Measurements from ENCODE around the gene LETM1. TPM values are rescaled to one million over a fixed set of nuclear protein-coding genes. Genes with fewer than 3 reads are reported as not detected.

The LETM1 gene
- total and polyA plus RNA-seq, 12 donors = 20.7 to 117 (median 37.9) TPM

DNA sequence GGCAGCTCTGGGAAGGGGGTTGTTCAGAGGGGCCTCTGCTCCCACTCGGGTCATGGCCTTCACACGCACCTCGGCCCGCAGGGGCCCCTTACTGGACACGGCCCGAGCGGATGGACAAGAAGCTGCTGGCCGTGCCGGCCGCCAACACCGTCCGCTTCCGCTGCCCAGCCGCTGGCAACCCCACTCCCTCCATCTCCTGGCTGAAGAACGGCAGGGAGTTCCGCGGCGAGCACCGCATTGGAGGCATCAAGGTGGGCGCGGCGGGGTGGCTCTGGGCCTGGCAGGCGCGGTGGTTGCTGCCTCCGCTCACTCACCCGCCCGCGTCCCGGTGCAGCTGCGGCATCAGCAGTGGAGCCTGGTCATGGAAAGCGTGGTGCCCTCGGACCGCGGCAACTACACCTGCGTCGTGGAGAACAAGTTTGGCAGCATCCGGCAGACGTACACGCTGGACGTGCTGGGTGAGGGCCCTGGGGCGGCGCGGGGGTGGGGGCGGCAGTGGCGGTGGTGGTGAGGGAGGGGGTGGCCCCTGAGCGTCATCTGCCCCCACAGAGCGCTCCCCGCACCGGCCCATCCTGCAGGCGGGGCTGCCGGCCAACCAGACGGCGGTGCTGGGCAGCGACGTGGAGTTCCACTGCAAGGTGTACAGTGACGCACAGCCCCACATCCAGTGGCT, 54.5 kb downstream of the LETM1 start:
- peaks cover 9% of the 10 kb centered on the region for H3K27me3 ChIP-seq
- H3K4me1 ChIP-seq (replicated peaks in 1 of 2) = no peaks in the 10 kb centered on the region
- intact Hi-C loops (cut with DNase I) = loop anchor here in 1 of 2 donors (10.0 kb wide), 1 partner anchor 407 kb away; no protein-coding TSS in a partner anchor
- H3K9me3 ChIP-seq (replicated peaks in 1 of 3) = no peaks in the 10 kb centered on the region
- no peaks in the 10 kb centered on the region for H3K36me3 ChIP-seq (replicated peaks in 1 of 2)
- DNase-seq = no peak
- TF ChIP-seq POLR2A (IDR thresholded peaks at IDR 0.05) = no peak
- TF ChIP-seq, protein P1, sequence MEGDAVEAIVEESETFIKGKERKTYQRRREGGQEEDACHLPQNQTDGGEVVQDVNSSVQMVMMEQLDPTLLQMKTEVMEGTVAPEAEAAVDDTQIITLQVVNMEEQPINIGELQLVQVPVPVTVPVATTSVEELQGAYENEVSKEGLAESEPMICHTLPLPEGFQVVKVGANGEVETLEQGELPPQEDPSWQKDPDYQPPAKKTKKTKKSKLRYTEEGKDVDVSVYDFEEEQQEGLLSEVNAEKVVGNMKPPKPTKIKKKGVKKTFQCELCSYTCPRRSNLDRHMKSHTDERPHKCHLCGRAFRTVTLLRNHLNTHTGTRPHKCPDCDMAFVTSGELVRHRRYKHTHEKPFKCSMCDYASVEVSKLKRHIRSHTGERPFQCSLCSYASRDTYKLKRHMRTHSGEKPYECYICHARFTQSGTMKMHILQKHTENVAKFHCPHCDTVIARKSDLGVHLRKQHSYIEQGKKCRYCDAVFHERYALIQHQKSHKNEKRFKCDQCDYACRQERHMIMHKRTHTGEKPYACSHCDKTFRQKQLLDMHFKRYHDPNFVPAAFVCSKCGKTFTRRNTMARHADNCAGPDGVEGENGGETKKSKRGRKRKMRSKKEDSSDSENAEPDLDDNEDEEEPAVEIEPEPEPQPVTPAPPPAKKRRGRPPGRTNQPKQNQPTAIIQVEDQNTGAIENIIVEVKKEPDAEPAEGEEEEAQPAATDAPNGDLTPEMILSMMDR (IDR thresholded peaks at IDR 0.05) = no peak
- WGBS, 4 donors = 92 to 98% (median 94%) methylated on average over 15 to 56 of the region's 56 CpGs
- no peak overlapping the region for H3K27ac ChIP-seq
- H3K4me3 ChIP-seq = no peak overlapping the region

- TF ChIP-seq, protein P1 (IDR thresholded peaks at IDR 0.05) = no peak
- TF ChIP-seq POLR2A (IDR thresholded peaks at IDR 0.05) = no peak
- intact Hi-C loops (cut with DNase I) = loop anchor here in 1 of 2 donors (10.0 kb wide), 1 partner anchor 406 kb away; no protein-coding TSS in a partner anchor
- peaks cover 13% of the 10 kb centered on the region for H3K27me3 ChIP-seq
These were observed 55.2 kb downstream of the LETM1 start for GRCh38 chr4:1800805-1801204.

DNA sequence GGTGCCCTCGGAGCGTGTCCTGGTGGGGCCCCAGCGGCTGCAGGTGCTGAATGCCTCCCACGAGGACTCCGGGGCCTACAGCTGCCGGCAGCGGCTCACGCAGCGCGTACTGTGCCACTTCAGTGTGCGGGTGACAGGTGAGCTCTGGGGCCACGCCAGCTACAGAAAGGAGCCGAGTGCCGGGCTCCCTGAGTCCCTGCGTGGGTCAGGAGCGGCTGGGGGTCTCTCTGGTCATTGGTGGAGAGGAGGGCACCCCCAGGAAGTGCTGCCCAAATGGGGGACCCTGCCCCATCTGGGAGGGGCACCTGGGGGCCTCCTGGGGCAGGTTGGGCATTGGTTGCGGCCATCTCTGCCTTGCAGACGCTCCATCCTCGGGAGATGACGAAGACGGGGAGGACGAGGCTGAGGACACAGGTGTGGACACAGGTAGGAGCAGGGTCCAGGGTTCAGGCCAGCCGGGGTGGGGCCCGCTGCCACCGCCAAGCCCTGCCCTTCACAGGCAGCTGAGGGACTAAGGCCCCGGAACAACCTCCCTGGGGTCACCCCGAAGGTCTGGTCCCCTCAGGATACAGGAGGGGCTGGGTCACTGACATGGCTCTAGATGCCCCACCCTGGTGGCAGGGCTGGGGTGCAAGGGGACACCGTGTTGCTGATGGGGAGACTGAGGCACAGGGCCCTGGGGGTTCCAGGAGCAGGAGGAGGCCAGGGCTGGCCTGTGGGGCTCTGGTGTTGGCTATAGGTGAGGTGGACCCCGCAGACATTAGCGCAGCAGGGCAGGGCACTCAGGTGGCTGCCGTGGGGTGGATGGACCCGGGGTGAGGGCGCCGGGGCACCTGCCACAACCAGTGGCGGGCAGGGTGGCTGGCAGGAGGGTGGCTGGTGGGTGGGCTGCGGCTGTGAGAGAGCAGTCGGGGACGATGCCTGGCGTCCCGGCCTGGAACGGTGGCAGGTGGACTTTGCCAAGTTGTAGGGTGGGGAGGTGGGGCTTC, 56.3 kb downstream of the LETM1 start:
- Histone ChIP-seq H3K9me3 (replicated peaks in 1 of 3) (no peaks in the 10 kb centered on the region), H3K4me1 (replicated peaks in 1 of 2) (peaks cover 5 to 9% of the 10 kb centered on the region in 2 donors), H3K36me3 (replicated peaks in 1 of 2) (no peaks in the 10 kb centered on the region), H3K27ac (no peak overlapping the region), H3K4me3 (no peak overlapping the region), H3K27me3 (peaks cover 24% of the 10 kb centered on the region)
- TF ChIP-seq, protein P1 (IDR thresholded peaks at IDR 0.05) = no peak
- WGBS, 4 donors = 90 to 96% (median 92%) methylated on average over 15 to 41 of the region's 41 CpGs
- intact Hi-C loops (cut with DNase I) = loop anchor here in 1 of 2 donors (10.0 kb wide), 1 partner anchor 405 kb away; no protein-coding TSS in a partner anchor
- no peak for DNase-seq

More at GRCh38 chr4:1800805-1801204, 55.2 kb downstream of the LETM1 start:
- DNase-seq = no peak
- Histone ChIP-seq H3K36me3 (replicated peaks in 1 of 2) (no peaks in the 10 kb centered on the region), H3K4me1 (replicated peaks in 1 of 2) (no peaks in the 10 kb centered on the region), H3K4me3 (no peak overlapping the region), H3K9me3 (replicated peaks in 1 of 3) (no peaks in the 10 kb centered on the region), H3K27ac (no peak overlapping the region)
- 60 to 89% (median 78%) methylated on average over 2 to 10 of the region's 10 CpGs; no CpG with 5 or more reads in 1 of the 4 donors for WGBS, 4 donors

All from adrenal gland (tissue), 12 donors.